A673 (cell line): Measurements from ENCODE around the gene INHBC. TPM values are rescaled to one million over a fixed set of nuclear protein-coding genes. Genes with fewer than 3 reads are reported as not detected.

Experiments used
- BruUV-seq: library from RNA; stranded (reverse); fragments of 400-500 nt; replicated peaks from 2 replicates; lab custom pipeline; 2021; lab: Mats Ljungman, UMichigan
- CTCF ChIA-PET: fragments of 300-600 bp; sonication (Branson Sonifier 250); formaldehyde crosslinking; loops from one replicate; lab custom pipeline; 2022; ENCODE audit warnings: antibody characterized with exemption; lab: Charles Lee
- POLR2A ChIA-PET: fragments of 300-600 bp; sonication (Branson Sonifier 250); formaldehyde crosslinking; loops from one replicate; lab custom pipeline; 2022; ENCODE audit warnings: antibody characterized with exemption; ENCODE audit not compliant: low non-redundant PET; lab: Charles Lee
- DNase-seq: peaks from one replicate; pipeline ENCODE4 v3.0.0-alpha.2; 2015; ENCODE audit warnings: low spot score
- H3K27ac ChIP-seq: fragments of 200-600 bp; sonication (generic); 2 replicates; pipeline ENCODE4 v1.5.1; 2016; ENCODE audit warnings: mixed run types, low read depth, mild to moderate bottlenecking, mixed read lengths, antibody characterized with exemption, low read length; ENCODE audit not compliant: poor library complexity, severe bottlenecking
- H3K27me3 ChIP-seq: fragments of 200-600 bp; sonication (generic); replicated peaks from 2 replicates; pipeline ENCODE4 v1.6.1; 2017; ENCODE audit warnings: mixed run types, low read depth, mild to moderate bottlenecking, mixed read lengths, antibody characterized with exemption, low read length; ENCODE audit not compliant: insufficient read depth, poor library complexity
- H3K36me3 ChIP-seq: fragments of 200-600 bp; sonication (generic); 2 replicates; pipeline ENCODE4 v1.6.1; 2016; ENCODE audit warnings: mixed run types, mild to moderate bottlenecking, mixed read lengths, antibody characterized with exemption, low read length; ENCODE audit not compliant: insufficient read depth, poor library complexity, severe bottlenecking
- H3K4me1 ChIP-seq: fragments of 200-600 bp; sonication (generic); 2 replicates; pipeline ENCODE4 v1.6.1; 2017; ENCODE audit warnings: mixed run types, mild to moderate bottlenecking, mixed read lengths, antibody characterized with exemption, low read length; ENCODE audit not compliant: insufficient read depth, poor library complexity, severe bottlenecking
- H3K4me3 ChIP-seq: fragments of 200-600 bp; sonication (generic); 2 replicates; pipeline ENCODE4 v1.5.1; 2016; ENCODE audit warnings: low read depth, mixed run types, mild to moderate bottlenecking, mixed read lengths, low read length; ENCODE audit not compliant: poor library complexity, severe bottlenecking
- H3K9me3 ChIP-seq: fragments of 200-600 bp; sonication (generic); 2 replicates; pipeline ENCODE4 v1.6.1; 2016; ENCODE audit warnings: mixed run types, low read depth, mild to moderate bottlenecking, mixed read lengths, antibody characterized with exemption, low read length; ENCODE audit not compliant: poor library complexity, severe bottlenecking
- CTCF ChIP-seq: fragments of 300-800, 200-600 bp; sonication (generic); conservative IDR thresholded peaks from 2 replicates; pipeline ENCODE4 v1.5.1; 2017; ENCODE audit warnings: low read depth, mild to moderate bottlenecking, antibody characterized with exemption, low read length, moderate library complexity, mixed read lengths
- EZH2 ChIP-seq: fragments of 200-600 bp; sonication (generic); IDR thresholded peaks from 2 replicates; pipeline ENCODE4 v1.6.1; 2017; ENCODE audit warnings: borderline replicate concordance, low read depth, mild to moderate bottlenecking, mixed read lengths, antibody characterized with exemption, low read length; ENCODE audit not compliant: poor library complexity, severe bottlenecking
- intact Hi-C: fragments of 100-400 bp; cut with micrococcal nuclease; formaldehyde crosslinking; loops from one replicate; pipeline ENCODE4 v1.10.0; 2022; ENCODE audit not compliant: unreplicated experiment
- total RNA-seq: library from RNA; stranded (reverse); gene quantifications from 2 replicates; pipeline ENCODE4 v1.2.3, GENCODE V29; 2021

The INHBC gene
- total RNA-seq, 1 experiment from 2014 or later: not detected

- DNase-seq: no peak
- H3K4me3 ChIP-seq: no peak overlapping the region
- H3K27ac ChIP-seq: no peak overlapping the region
- no peaks in the 10 kb centered on the region for H3K27me3 ChIP-seq
- intact Hi-C loops: no loop called here
- H3K36me3 ChIP-seq: no peaks in the 10 kb centered on the region
- CTCF ChIA-PET: no interaction called here
- no TSS peak for BruUV-seq
- TF ChIP-seq CTCF: no peak
- no peak for TF ChIP-seq EZH2
- POLR2A ChIA-PET: no interaction called here
- peaks cover under 1% of the 10 kb centered on the region for H3K4me1 ChIP-seq
- H3K9me3 ChIP-seq: no peaks in the 10 kb centered on the region
Observed at GRCh38 chr12:57467915-57468314, 33.3 kb downstream of the INHBC start.

GRCh38 chr12:57469296-57470164 is 34.9 kb downstream of the INHBC start:
- no TSS peak for BruUV-seq
- ChIA-PET CTCF (no interaction called here), POLR2A (interaction anchor here (0.7 kb wide), 1 partner anchor 210 kb away, joined by 3 read pairs; no protein-coding TSS in a partner anchor)
- DNase-seq: no peak
- H3K27ac ChIP-seq: no peak overlapping the region
- peaks cover 9% of the 10 kb centered on the region for H3K27me3 ChIP-seq
- no peaks in the 10 kb centered on the region for H3K9me3 ChIP-seq
- H3K4me1 ChIP-seq: no peaks in the 10 kb centered on the region
- H3K36me3 ChIP-seq: no peaks in the 10 kb centered on the region
- no peak overlapping the region for H3K4me3 ChIP-seq
- intact Hi-C loops: no loop called here
- TF ChIP-seq EZH2 (no peak), CTCF (no peak)

GRCh38 chr12:57470286-57470969 is 35.8 kb downstream of the INHBC start:
- no peak for DNase-seq
- no peak overlapping the region for H3K27ac ChIP-seq
- POLR2A ChIA-PET: no interaction called here
- CTCF ChIA-PET: no interaction called here
- BruUV-seq: no TSS peak
- intact Hi-C loops: no loop called here
- no peaks in the 10 kb centered on the region for H3K36me3 ChIP-seq
- H3K4me1 ChIP-seq: no peaks in the 10 kb centered on the region
- H3K9me3 ChIP-seq: no peaks in the 10 kb centered on the region
- TF ChIP-seq EZH2 (no peak), CTCF (no peak)
- peaks cover 18% of the 10 kb centered on the region for H3K27me3 ChIP-seq
- H3K4me3 ChIP-seq: no peak overlapping the region
